Osteocyte (in vitro differentiated cells): ENCODE measurements around the gene SNCG. TPM values are rescaled to one million over a fixed set of nuclear protein-coding genes. Genes with fewer than 3 reads are reported as not detected.
"Not testable (repeated sequence)": the region's sequence is repeated elsewhere in the genome, so short reads cannot be mapped to it uniquely, and the experiment has no call there.

ENCODE experiments used
- DNase-seq: peaks from one replicate; pipeline ENCODE4 v3.0.0; 2021; ENCODE audit warnings: mixed read lengths; ENCODE audit not compliant: unreplicated experiment; ENCODE audit errors: extremely low spot score
- H3K27ac Mint-ChIP-seq: one replicate; pipeline ENCODE4 v1.8.0; 2021; ENCODE audit warnings: mild to moderate bottlenecking, mixed read lengths; ENCODE audit not compliant: unreplicated experiment
- H3K27me3 Mint-ChIP-seq: one replicate; pipeline ENCODE4 v1.8.0; 2021; ENCODE audit warnings: mixed read lengths; ENCODE audit not compliant: unreplicated experiment
- H3K36me3 Mint-ChIP-seq: one replicate; pipeline ENCODE4 v1.8.0; 2021; ENCODE audit warnings: mixed read lengths; ENCODE audit not compliant: unreplicated experiment
- H3K4me1 Mint-ChIP-seq: one replicate; pipeline ENCODE4 v1.8.0; 2021; ENCODE audit warnings: mixed read lengths; ENCODE audit not compliant: unreplicated experiment
- H3K4me3 Mint-ChIP-seq: one replicate; pipeline ENCODE4 v1.8.0; 2021; ENCODE audit warnings: mild to moderate bottlenecking, moderate library complexity, mixed read lengths; ENCODE audit not compliant: unreplicated experiment
- H3K9me3 Mint-ChIP-seq: one replicate; pipeline ENCODE4 v1.8.0; 2021; ENCODE audit warnings: mixed read lengths; ENCODE audit not compliant: unreplicated experiment
- total RNA-seq: library from RNA; stranded (reverse); gene quantifications from 2 replicates; pipeline ENCODE4 v1.2.1, GENCODE V29; 2021
- TF ChIP-seq, protein P1 (sequence below): fragments of 200-600 bp; sonication (generic); IDR thresholded peaks from 2 replicates; pipeline ENCODE4 v1.5.0; 2021; ENCODE audit warnings: antibody characterized with exemption, mild to moderate bottlenecking, moderate library complexity

Gene SNCG
- total RNA-seq, 1 donor from 2014 or later, result not detected

DNA sequence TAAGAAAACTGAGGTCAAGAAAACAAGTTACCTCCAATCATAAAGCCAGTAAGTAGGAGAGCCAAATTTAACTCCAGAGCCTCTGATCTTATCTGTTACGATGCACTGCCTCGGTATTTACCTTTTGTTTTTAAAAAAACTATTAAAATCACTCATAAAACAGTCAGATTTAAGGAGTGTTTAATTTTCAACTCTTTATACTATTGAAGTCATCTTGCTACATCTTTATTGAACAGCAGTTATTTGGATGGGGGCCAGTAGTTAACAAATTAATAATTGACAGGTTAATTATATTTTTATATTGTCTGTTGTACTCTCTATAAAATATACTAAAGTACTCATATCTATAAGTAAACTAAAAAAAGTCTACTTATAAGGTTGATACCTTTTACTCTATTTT is 34.5 kb downstream of the SNCG start:
- H3K36me3 Mint-ChIP-seq, result no peaks in the 10 kb centered on the region
- H3K4me3 Mint-ChIP-seq, result no peak overlapping the region
- TF ChIP-seq, protein P1, sequence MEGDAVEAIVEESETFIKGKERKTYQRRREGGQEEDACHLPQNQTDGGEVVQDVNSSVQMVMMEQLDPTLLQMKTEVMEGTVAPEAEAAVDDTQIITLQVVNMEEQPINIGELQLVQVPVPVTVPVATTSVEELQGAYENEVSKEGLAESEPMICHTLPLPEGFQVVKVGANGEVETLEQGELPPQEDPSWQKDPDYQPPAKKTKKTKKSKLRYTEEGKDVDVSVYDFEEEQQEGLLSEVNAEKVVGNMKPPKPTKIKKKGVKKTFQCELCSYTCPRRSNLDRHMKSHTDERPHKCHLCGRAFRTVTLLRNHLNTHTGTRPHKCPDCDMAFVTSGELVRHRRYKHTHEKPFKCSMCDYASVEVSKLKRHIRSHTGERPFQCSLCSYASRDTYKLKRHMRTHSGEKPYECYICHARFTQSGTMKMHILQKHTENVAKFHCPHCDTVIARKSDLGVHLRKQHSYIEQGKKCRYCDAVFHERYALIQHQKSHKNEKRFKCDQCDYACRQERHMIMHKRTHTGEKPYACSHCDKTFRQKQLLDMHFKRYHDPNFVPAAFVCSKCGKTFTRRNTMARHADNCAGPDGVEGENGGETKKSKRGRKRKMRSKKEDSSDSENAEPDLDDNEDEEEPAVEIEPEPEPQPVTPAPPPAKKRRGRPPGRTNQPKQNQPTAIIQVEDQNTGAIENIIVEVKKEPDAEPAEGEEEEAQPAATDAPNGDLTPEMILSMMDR, result no peak
- peaks cover 19% of the 10 kb centered on the region for H3K27me3 Mint-ChIP-seq
- DNase-seq, result no peak
- H3K9me3 Mint-ChIP-seq, result no peaks in the 10 kb centered on the region
- peaks cover 20% of the 10 kb centered on the region for H3K4me1 Mint-ChIP-seq
- peak overlapping the region; percentile 59 for H3K27ac Mint-ChIP-seq

DNA sequence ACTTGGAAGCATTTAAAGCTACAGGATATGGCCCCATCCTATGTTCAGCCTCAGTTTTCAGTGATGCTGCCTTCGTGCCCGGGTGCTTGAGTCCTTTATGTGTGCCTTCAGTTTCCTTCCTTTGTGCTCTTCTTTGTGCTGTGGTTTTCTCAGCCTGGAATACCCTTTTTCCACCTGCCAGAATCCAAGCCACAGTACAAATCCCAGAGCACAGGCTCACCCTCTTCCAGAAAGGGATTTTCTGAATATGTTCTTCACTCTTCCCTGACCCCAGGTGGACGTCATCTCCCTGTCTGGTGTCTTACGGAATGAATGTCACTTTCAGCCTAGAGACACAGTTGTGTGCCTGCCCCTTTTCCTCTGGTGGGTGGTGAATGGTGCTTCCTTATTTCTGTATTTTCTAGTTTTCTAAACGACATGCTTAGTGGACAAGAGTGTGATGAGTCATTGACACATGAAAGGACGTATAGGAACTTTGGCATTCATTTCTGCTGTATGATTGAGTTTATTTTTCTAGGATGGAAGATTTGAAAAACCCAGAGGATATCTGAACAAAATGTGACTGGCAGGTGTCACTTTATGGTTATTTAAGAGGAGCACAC is 41.5 kb downstream of the SNCG start:
- not testable (repeated sequence) for H3K4me1 Mint-ChIP-seq, DNase-seq, H3K9me3 Mint-ChIP-seq, H3K36me3 Mint-ChIP-seq, H3K27me3 Mint-ChIP-seq, H3K27ac Mint-ChIP-seq, H3K4me3 Mint-ChIP-seq

DNA sequence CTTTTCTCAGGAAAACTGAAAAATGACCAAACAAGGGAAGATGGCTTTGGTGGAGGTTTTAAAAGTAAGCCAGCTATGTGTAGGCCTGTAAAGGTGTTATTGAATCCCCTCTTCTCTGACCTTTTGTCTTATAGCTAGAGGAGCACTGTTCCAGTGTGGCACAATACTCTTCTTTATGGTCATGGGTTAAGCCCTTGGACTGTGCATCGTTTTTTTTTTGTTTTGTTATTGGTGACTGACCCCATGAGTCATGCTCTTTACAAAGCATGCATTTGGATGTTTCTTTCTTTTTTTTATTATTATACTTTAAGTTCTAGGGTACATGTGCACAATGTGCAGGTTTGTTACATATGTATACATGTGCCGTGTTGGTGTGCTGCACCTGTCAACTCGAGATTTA is 42.1 kb downstream of the SNCG start:
- Mint-ChIP-seq H3K4me3 (no peak overlapping the region), H3K9me3 (no peaks in the 10 kb centered on the region), H3K27me3 (no peaks in the 10 kb centered on the region), H3K36me3 (no peaks in the 10 kb centered on the region), H3K4me1 (peaks cover 8% of the 10 kb centered on the region), H3K27ac (no peak overlapping the region)
- DNase-seq, result no peak
- TF ChIP-seq, protein P1, result no peak

DNA sequence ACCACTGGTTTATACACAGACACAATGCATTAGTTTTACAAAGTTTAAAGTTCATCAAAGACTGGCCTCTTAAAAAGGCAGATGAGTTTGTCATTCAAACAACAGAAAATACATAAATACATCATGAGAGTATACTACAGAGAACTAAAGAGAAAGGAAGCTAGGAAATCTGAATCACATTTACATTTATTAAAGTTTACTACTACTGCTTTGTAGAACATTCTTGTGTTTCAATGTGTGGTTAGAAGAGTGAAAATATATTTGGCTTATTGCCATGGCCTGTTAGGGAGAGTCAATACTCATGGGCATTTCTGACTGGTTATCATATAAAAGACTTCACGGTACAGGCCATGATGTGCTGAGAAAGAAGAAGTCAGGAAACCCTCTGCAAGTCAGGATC is 48.7 kb downstream of the SNCG start:
- H3K9me3 Mint-ChIP-seq, H3K36me3 Mint-ChIP-seq, DNase-seq, H3K4me3 Mint-ChIP-seq, H3K27me3 Mint-ChIP-seq: not testable (repeated sequence)
- Mint-ChIP-seq H3K27ac (peak overlapping the region; percentile 53), H3K4me1 (peaks cover 12% of the 10 kb centered on the region)

DNA sequence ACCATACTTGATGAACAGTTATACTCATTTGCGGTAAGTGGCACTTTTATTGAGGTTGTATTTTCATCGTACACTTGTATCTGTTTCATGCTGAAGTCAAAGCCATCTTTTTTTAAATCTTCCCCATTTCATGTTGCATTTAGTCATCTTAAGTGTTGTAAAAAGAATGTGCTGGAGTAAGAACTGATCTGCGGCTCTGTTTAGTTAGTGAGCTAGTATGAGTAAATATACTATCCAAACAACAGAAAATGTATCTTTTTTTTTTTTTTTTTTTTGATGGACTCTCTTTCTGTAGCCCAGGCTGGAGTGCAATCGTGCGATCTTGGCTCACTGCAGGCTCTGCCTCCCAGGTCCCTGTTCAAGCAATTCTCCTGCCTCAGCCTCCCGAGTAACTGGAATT is 49.3 kb downstream of the SNCG start:
- Mint-ChIP-seq H3K27ac (peak overlapping the region; percentile 14), H3K4me1 (peaks cover 12% of the 10 kb centered on the region)
- H3K27me3 Mint-ChIP-seq, H3K4me3 Mint-ChIP-seq, H3K9me3 Mint-ChIP-seq, DNase-seq, H3K36me3 Mint-ChIP-seq: not testable (repeated sequence)

DNA sequence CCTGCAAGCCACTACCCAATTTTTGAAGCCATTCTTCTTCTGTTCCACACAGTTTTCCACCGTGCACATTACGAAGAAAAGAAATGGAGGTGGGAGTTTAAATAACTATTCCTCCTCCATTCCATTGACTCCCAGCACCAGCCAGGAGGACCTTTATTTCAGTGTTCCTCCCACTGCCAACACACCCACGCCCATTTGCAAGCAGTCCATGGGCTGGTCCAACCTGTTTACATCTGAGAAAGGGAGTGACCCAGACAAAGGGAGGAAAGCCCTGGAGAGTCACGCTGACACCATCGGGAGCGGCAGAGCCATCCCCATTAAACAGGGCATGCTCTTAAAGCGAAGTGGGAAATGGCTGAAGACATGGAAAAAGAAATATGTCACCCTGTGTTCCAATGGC is 49.9 kb downstream of the SNCG start:
- not testable (repeated sequence) for H3K36me3 Mint-ChIP-seq, H3K4me3 Mint-ChIP-seq, H3K27ac Mint-ChIP-seq, DNase-seq, H3K9me3 Mint-ChIP-seq, H3K27me3 Mint-ChIP-seq
- peaks cover 12% of the 10 kb centered on the region for H3K4me1 Mint-ChIP-seq

DNA sequence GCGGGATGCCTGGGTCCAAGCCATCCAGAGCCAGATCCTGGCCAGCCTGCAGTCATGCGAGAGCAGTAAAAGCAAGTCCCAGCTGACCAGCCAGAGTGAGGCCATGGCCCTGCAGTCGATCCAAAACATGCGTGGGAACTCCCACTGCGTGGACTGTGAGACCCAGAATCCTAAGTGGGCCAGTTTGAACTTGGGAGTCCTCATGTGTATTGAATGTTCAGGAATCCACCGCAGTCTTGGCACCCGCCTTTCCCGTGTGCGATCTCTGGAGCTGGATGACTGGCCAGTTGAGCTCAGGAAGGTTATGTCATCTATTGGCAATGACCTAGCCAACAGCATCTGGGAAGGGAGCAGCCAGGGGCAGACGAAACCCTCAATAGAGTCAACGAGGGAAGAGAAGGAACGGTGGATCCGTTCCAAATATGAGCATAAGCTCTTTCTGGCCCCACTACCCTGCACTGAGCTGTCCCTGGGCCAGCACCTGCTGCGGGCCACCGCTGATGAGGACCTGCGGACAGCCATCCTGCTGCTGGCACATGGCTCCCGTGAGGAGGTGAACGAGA is 50.8 kb downstream of the SNCG start:
- not testable (repeated sequence) for H3K27ac Mint-ChIP-seq, H3K36me3 Mint-ChIP-seq, H3K4me3 Mint-ChIP-seq, DNase-seq, H3K27me3 Mint-ChIP-seq, H3K9me3 Mint-ChIP-seq
- peaks cover 12% of the 10 kb centered on the region for H3K4me1 Mint-ChIP-seq

Other genes starting within 250 kb of the SNCG start
- 75.5 and 79.6 TPM in 2 replicates for gene BMPR1A, start 202.0 kb upstream of the SNCG start, total RNA-seq
- 0.57 TPM in 1 of 2 replicates, not detected in the other for gene MMRN2, start 984 bp upstream of the SNCG start, total RNA-seq
- gene ADIRF, start 9.9 kb downstream of the SNCG start, total RNA-seq, result not detected in 2 replicates
- not detected in 2 replicates for gene FAM25A, start 61.7 kb downstream of the SNCG start, total RNA-seq
- 125 and 132 TPM in 2 replicates for gene GLUD1, start 136.2 kb downstream of the SNCG start, total RNA-seq
- gene SHLD2, start 136.6 kb downstream of the SNCG start, total RNA-seq, result 26.3 and 29.3 TPM in 2 replicates